ENCODE data around the gene SMIM13.

DNA sequence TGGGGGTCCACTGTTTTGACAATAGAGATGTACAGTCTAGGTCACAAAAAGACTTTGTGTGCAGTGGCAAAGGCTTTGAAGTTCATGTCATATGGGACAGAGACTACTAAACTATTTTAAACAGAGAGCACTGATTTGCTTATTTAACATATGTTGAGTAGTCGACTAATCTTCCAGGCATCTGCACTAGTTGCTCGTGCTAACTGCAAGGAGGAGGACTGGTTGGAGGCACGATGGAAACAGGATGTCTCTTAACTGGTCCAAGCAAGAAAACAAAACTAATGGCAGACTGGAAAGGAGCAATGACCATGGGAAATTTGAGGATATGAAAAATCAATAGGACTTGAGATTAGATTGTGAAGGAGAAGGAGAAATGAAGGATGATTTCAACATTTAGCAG lies 46.4 kb downstream of the SMIM13 start:
- TF ChIP-seq CTCF (IDR thresholded peaks at IDR 0.05; ENCODE audit: insufficient read depth, low read length, poor library complexity, severe bottlenecking) (no peak), EZH2phosphoT487 (conservative IDR thresholded peaks at IDR 0.05; ENCODE audit: low read length) (no peak)

Measured in SU-DHL-6 (cell line).